DND-41 (cell line): ENCODE measurements around the gene ZNF845.

Experiments used
- CTCF ChIP-seq: IDR thresholded peaks from 2 replicates; pipeline ENCODE4 v1.5.1; 2012; ENCODE audit warnings: borderline replicate concordance, low read length, moderate library complexity, mild to moderate bottlenecking; ENCODE audit not compliant: poor library complexity, severe bottlenecking; ENCODE audit errors: extremely low read depth
- EZH2 ChIP-seq: IDR thresholded peaks from 3 replicates; pipeline ENCODE4 v1.6.1; 2012; ENCODE audit warnings: borderline replicate concordance, low read depth, mild to moderate bottlenecking, moderate library complexity, low read length, inconsistent platforms; ENCODE audit not compliant: severe bottlenecking

- TF ChIP-seq CTCF (no peak), EZH2 (no peak)
Measured at GRCh38 chr19:53389978-53390377, 56.4 kb downstream of the ZNF845 start.
